Dermis microvascular lymphatic vessel endothelial cell (primary cell): Measurements from ENCODE around the gene PPP1R13B. TPM values are rescaled to one million over a fixed set of nuclear protein-coding genes. Genes with fewer than 3 reads are reported as not detected.

Experiments used
- DNase-seq, 2 donors: peaks; one replicate each; pipeline versions ENCODE4 v3.0.0 to v3.0.0-alpha.2; 2010; ENCODE audit warnings: low read depth in 2 of 2
- total RNA-seq: library from RNA; depleted of rRNA; stranded (reverse); fragments of >200 nt; gene quantifications from 2 replicates; pipeline ENCODE4 v1.2.1, GENCODE V29; 2014

Gene PPP1R13B
- total RNA-seq, 1 donor from 2014 or later, result 9.1 TPM

- DNase-seq, result no peak
Observed at GRCh38 chr14:103688906-103689902, 158.2 kb downstream of the PPP1R13B start.

- no peak for DNase-seq
Observed at GRCh38 chr14:103688441-103688840, 158.9 kb downstream of the PPP1R13B start.

- no peak for DNase-seq
Observed at GRCh38 chr14:103687712-103688111, 159.7 kb downstream of the PPP1R13B start.

GRCh38 chr14:103686831-103687485 is 160.4 kb downstream of the PPP1R13B start:
- peak; percentile 48 to 67 for DNase-seq

GRCh38 chr14:103685276-103686211 is 161.8 kb downstream of the PPP1R13B start:
- DNase-seq, result no peak

GRCh38 chr14:103684871-103685270 is 162.5 kb downstream of the PPP1R13B start:
- DNase-seq, result no peak

GRCh38 chr14:103684471-103684870 is 162.9 kb downstream of the PPP1R13B start:
- DNase-seq, result no peak

Other genes with a start within 250 kb of the PPP1R13B start
- gene KLC1, start 218.4 kb downstream of the PPP1R13B start, total RNA-seq, result 114 and 162 TPM in 2 replicates
- 10.0 and 11.0 TPM in 2 replicates for gene XRCC3, start 132.1 kb downstream of the PPP1R13B start, total RNA-seq
- gene ZFYVE21, start 131.8 kb downstream of the PPP1R13B start, total RNA-seq, result 58.0 and 101 TPM in 2 replicates
- 0.26 and 0.76 TPM in 2 replicates for gene TDRD9, start 80.9 kb upstream of the PPP1R13B start, total RNA-seq
- gene RD3L, start 95.0 kb upstream of the PPP1R13B start, total RNA-seq, result not detected in 2 replicates
- gene ASPG, start 238.1 kb upstream of the PPP1R13B start, total RNA-seq, result not detected in 2 replicates